ENCODE measurements around the gene STAT5B. TPM values are rescaled to one million over a fixed set of nuclear protein-coding genes. Genes with fewer than 3 reads are reported as not detected.

Gene STAT5B
- total and polyA plus RNA-seq, 2 of the 13 experiments (the other 11 are each of a cell fraction or from before 2014, with no cell fraction given), result 21.0 to 42.8 TPM

- no peak for TF ChIP-seq SYNCRIP (IDR thresholded peaks at IDR 0.05; ENCODE audit: insufficient read depth, low read depth, low read length)
Observed at GRCh38 chr17:42313389-42313772, 37.2 kb upstream of the STAT5B start (continued).

- Histone ChIP-seq H3K9ac (ENCODE audit: insufficient read depth, low read depth, low read length) (peak overlapping the region; percentile 55), H3K36me3 (replicated peaks in 1 of 2; ENCODE audit: control insufficient read depth in 1 of 2, insufficient read depth in 2 of 2, low read length in 2 of 2) (peaks cover 2 to 15% of the 10 kb centered on the region in 2 experiments; a peak in 4 of 5 replicates), H4K20me1 (ENCODE audit: insufficient read depth, low read length) (no peaks in the 10 kb centered on the region), H3K79me2 (ENCODE audit: insufficient read depth, low read length) (no peaks in the 10 kb centered on the region), H3K27ac (ENCODE audit: extremely low read length, insufficient read depth, low read length) (peak overlapping the region; percentile 73), H3K9me3 (ENCODE audit: low read length) (no peaks in the 10 kb centered on the region), H3K4me1 (ENCODE audit: insufficient read depth, low read length) (peaks cover 90% of the 10 kb centered on the region), H3K4me2 (ENCODE audit: low read depth, low read length) (peak overlapping the region; percentile 82), H2AFZ (ENCODE audit: low read length) (no peak overlapping the region), H3K27me3 (ENCODE audit: control insufficient read depth in 1 of 2, insufficient read depth in 2 of 2, low read length in 2 of 2) (no peaks in the 10 kb centered on the region), H3K4me3 (replicated peaks in 1 of 3; ENCODE audit: insufficient read depth in 1 of 3, low read depth in 2 of 3, low read length in 3 of 3) (peak overlapping the region; percentile 47 to 65 (median 51))
- in situ Hi-C loops (cut with HindIII; ENCODE audit: extremely low pct_ligation_motif_present, low pct_unique_long_range_greater_than_20kb), result no loop called here
- 9% methylated on average over 37 of the region's 54 CpGs for WGBS (ENCODE audit: low lambda C conversion rate)
- ChIA-PET POLR2A (interaction anchor here (0.6 to 3.7 kb wide), 31 partner anchors 8 to 431 kb away, joined by 3 to 47 read pairs (median 5); partner anchors contain the start of genes CAVIN1, GHDC, NAGLU and STAT3), CTCF (ENCODE audit: low intra/inter-chr PET ratio, low total read pairs) (interaction anchor here (0.5 to 1.9 kb wide), 3 partner anchors 11 to 94 kb away, joined by 4 to 10 read pairs (median 6); no protein-coding TSS in a partner anchor)
- intact Hi-C loops (cut with micrococcal nuclease; ENCODE audit: unreplicated experiment), result no loop called here
- FAIRE-seq (peak; percentile 30), ATAC-seq (peak; percentile 83), DNase-seq (ENCODE audit: low spot score) (peak; percentile 80)
- TSS peak; percentile 50 for BruUV-seq (replicated peaks)
- TF ChIP-seq MED13 (CRISPR knock-in tag; IDR thresholded peaks at IDR 0.05) (0 out of 2 replicates have a peak, but pooled peaks have one; percentile 63), TFAP4 (IDR thresholded peaks at IDR 0.05; ENCODE audit: borderline replicate concordance, low read depth) (peak; percentile 92; the same call in 1 of the 2 replicates), CHD2 (IDR thresholded peaks at IDR 0.05; ENCODE audit: low read depth, low read length) (no peak), SRY (CRISPR knock-in tag; IDR thresholded peaks at IDR 0.05) (peak; percentile 91; the same call in 1 of the 2 replicates), ZNF362 (CRISPR knock-in tag; IDR thresholded peaks at IDR 0.05; ENCODE audit: borderline replicate concordance) (peak; percentile 55; the same call in 1 of the 2 replicates), ADNP (CRISPR knock-in tag; IDR thresholded peaks at IDR 0.05) (no peak), ARID2 (CRISPR knock-in tag; IDR thresholded peaks at IDR 0.05; ENCODE audit: borderline replicate concordance) (no peak), ELF4 (CRISPR knock-in tag; IDR thresholded peaks at IDR 0.05; ENCODE audit: borderline replicate concordance) (no peak; the same call in 1 of the 2 replicates), ZNF768 (CRISPR knock-in tag; IDR thresholded peaks at IDR 0.05) (peak; percentile 82), LBX2 (CRISPR knock-in tag; IDR thresholded peaks at IDR 0.05; ENCODE audit: borderline replicate concordance) (no peak), ZMYM4 (CRISPR knock-in tag; IDR thresholded peaks at IDR 0.05) (0 out of 2 replicates have a peak, but pooled peaks have one; percentile 5), HOXA9 (CRISPR knock-in tag; IDR thresholded peaks at IDR 0.05; ENCODE audit: borderline replicate concordance) (0 out of 2 replicates have a peak, but pooled peaks have one; percentile 62), PHB2 (IDR thresholded peaks at IDR 0.05; ENCODE audit: partially characterized antibody) (no peak), SKI (IDR thresholded peaks at IDR 0.05; ENCODE audit: partially characterized antibody) (peak; percentile 58), ZNF672 (CRISPR knock-in tag; IDR thresholded peaks at IDR 0.05) (no peak)
Observed at GRCh38 chr17:42312285-42313130, 36.3 kb upstream of the STAT5B start.
